VCaP (cell line): ENCODE results near the gene ZNF324B.

ENCODE experiments used
- H3K27ac ChIP-seq: fragments of 450-650 bp; 2 replicates; pipeline ENCODE4 v1.5.1; 2017
- CTCF ChIP-seq: fragments of 450-650 bp; conservative IDR thresholded peaks from 2 replicates; pipeline ENCODE4 v1.5.1; 2017; ENCODE audit warnings: mild to moderate bottlenecking, moderate library complexity

Gene ZNF324B

GRCh38 chr19:58492265-58492664 is 40.8 kb downstream of the ZNF324B start:
- no peak for TF ChIP-seq CTCF
- no peak overlapping the region for H3K27ac ChIP-seq

- TF ChIP-seq CTCF = no peak
- H3K27ac ChIP-seq = no peak overlapping the region
These were observed 46.3 kb downstream of the ZNF324B start for GRCh38 chr19:58497634-58498170.

GRCh38 chr19:58498316-58499020 is 47.0 kb downstream of the ZNF324B start:
- H3K27ac ChIP-seq = no peak overlapping the region
- no peak for TF ChIP-seq CTCF

GRCh38 chr19:58499021-58499927 is 47.9 kb downstream of the ZNF324B start:
- no peak overlapping the region for H3K27ac ChIP-seq
- no peak for TF ChIP-seq CTCF

- H3K27ac ChIP-seq = no peak overlapping the region
- TF ChIP-seq CTCF = no peak
These were observed 48.8 kb downstream of the ZNF324B start for GRCh38 chr19:58500242-58500641.
